ENCODE measurements around the gene CDH23. TPM values are rescaled to one million over a fixed set of nuclear protein-coding genes. Genes with fewer than 3 reads are reported as not detected.

The CDH23 gene
- total and polyA plus RNA-seq, 10 of the 15 experiments (the other 5 are each of a cell fraction or from before 2014, with no cell fraction given): 0.09 to 0.40 (median 0.15) TPM; not detected in 1

DNA sequence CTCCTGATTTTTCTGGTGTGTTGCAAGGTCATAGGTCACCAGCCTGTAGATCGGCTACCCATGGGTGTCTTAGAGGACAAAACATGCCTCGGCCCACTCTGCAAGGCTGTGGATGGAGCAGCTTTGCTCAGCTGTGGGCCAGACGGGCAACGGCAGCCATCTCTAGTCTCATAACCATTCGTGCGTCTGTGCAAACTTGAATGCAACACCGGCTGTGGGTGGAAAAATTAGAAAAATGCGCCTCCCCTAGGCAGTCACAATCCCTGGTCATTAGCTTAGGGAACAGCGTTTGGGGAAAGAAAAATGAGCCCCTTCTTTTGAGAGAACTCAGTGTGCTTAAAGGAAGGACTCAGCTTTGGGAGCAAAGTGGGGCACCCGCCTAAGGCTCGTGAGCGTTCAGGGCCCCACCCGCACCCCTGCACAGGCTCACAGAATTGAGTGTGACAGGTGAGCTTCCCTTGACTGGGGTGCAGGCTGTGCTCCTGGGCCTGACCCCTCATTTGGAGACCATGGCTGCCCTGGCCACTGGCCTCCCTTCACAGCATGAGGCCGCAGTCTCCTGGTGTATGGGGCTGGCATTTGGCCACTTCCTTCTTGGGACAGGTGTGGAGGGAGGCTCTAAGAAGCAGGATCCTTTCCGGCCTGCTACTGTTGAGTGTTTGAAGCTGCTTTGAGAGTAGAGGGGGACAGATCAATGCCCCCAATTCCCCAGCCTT, 174.9 kb downstream of the CDH23 start:
- intact Hi-C loops (cut with micrococcal nuclease; ENCODE audit: unreplicated experiment): loop anchor here (2.0 kb wide), 1 partner anchor 137 kb away; no protein-coding TSS in a partner anchor
- in situ Hi-C loops (cut with MboI): loop anchor here (5.0 kb wide), 1 partner anchor 259 kb away; no protein-coding TSS in a partner anchor

More for the DNA sequence above, 174.9 kb downstream of the CDH23 start:
- Histone ChIP-seq H3K27ac (ENCODE audit: control insufficient read depth, insufficient read depth) (no peak overlapping the region), H3K4me1 (ENCODE audit: control insufficient read depth, insufficient read depth, low read length) (no peaks in the 10 kb centered on the region), H3K79me2 (ENCODE audit: control insufficient read depth, insufficient read depth, low read length) (no peaks in the 10 kb centered on the region), H3K27me3 (replicated peaks in 1 of 2; ENCODE audit: control insufficient read depth in 2 of 2, insufficient read depth in 2 of 2, low read length in 1 of 2) (peaks cover 0 to 3% of the 10 kb centered on the region in 2 experiments; a peak in 2 of 4 replicates), H2AFZ (ENCODE audit: control insufficient read depth, low read depth, low read length) (no peak overlapping the region), H3K4me3 (no peak overlapping the region), H3K9me3 (replicated peaks; ENCODE audit: control insufficient read depth, insufficient read depth, low read length) (no peaks in the 10 kb centered on the region), H3K4me2 (ENCODE audit: control insufficient read depth, insufficient read depth) (no peak overlapping the region), H3K9ac (ENCODE audit: control insufficient read depth, insufficient read depth, low read length) (no peak overlapping the region), H3K36me3 (ENCODE audit: control insufficient read depth in 2 of 2, insufficient read depth in 2 of 2, low read length in 1 of 2) (no peaks in the 10 kb centered on the region), H4K20me1 (ENCODE audit: control insufficient read depth, insufficient read depth) (no peaks in the 10 kb centered on the region)
- DNase-seq (ENCODE audit: low read depth, low spot score) (no peak), ATAC-seq (no peak), FAIRE-seq (no peak)
- TF ChIP-seq POLR2AphosphoS2 (IDR thresholded peaks at IDR 0.05; ENCODE audit: low read depth, low read length) (no peak), CBFB (IDR thresholded peaks at IDR 0.05; ENCODE audit: low read depth) (no peak), FOS (IDR thresholded peaks at IDR 0.05; ENCODE audit: borderline replicate concordance, extremely low read depth, insufficient read length) (no peak), CHD1 (IDR thresholded peaks at IDR 0.05; ENCODE audit: low read depth, low read length) (no peak), GABPA (IDR thresholded peaks at IDR 0.05; ENCODE audit: low read depth) (no peak), CEBPB (IDR thresholded peaks at IDR 0.05; ENCODE audit: borderline replicate concordance in 1 of 2, low read depth in 2 of 2, low read length in 2 of 2) (no peak), ZSCAN29 (IDR thresholded peaks at IDR 0.05) (no peak), HDAC2 (IDR thresholded peaks at IDR 0.05) (no peak), TCF3 (IDR thresholded peaks at IDR 0.05; ENCODE audit: borderline replicate concordance, insufficient read depth, low read depth, low read length) (no peak)
- TF ChIP-seq, protein P1, sequence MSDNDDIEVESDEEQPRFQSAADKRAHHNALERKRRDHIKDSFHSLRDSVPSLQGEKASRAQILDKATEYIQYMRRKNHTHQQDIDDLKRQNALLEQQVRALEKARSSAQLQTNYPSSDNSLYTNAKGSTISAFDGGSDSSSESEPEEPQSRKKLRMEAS (IDR thresholded peaks at IDR 0.05; ENCODE audit: low read depth, low read length): no peak
- 49% methylated on average over 15 of the region's 15 CpGs for WGBS (ENCODE audit: insufficient coverage, insufficient replicate concordance, low lambda C conversion rate, missing lambda C conversion rate)
- ChIA-PET POLR2A (no interaction called here), CTCF (interaction anchor here (1.0 to 6.2 kb wide), 11 partner anchors 11 to 255 kb away, joined by 3 to 148 read pairs (median 8); partner anchors contain the start of gene SLC29A3), RAD21 (ENCODE audit: unreplicated experiment) (interaction anchor here (1.2 to 3.9 kb wide), 7 partner anchors 73 to 263 kb away, joined by 3 to 35 read pairs (median 13); partner anchors contain the start of gene SLC29A3), SMC1A (ENCODE audit: uncharacterized antibody, unreplicated experiment) (interaction anchor here (1.0 to 4.1 kb wide), 7 partner anchors 16 to 325 kb away, joined by 3 to 29 read pairs (median 12); no protein-coding TSS in a partner anchor)
- BruUV-seq (replicated peaks): no TSS peak

All from GM12878 (cell line).